GM21381 (cell line): ENCODE data around the gene TMPRSS9.

ENCODE experiments used
- ATAC-seq: cut with Tn5 transposase; IDR thresholded peaks from one replicate; pipeline ENCODE4 v1.9.1; 2021; ENCODE audit warnings: mild to moderate bottlenecking, moderate library complexity; ENCODE audit not compliant: unreplicated experiment

TMPRSS9 gene

DNA sequence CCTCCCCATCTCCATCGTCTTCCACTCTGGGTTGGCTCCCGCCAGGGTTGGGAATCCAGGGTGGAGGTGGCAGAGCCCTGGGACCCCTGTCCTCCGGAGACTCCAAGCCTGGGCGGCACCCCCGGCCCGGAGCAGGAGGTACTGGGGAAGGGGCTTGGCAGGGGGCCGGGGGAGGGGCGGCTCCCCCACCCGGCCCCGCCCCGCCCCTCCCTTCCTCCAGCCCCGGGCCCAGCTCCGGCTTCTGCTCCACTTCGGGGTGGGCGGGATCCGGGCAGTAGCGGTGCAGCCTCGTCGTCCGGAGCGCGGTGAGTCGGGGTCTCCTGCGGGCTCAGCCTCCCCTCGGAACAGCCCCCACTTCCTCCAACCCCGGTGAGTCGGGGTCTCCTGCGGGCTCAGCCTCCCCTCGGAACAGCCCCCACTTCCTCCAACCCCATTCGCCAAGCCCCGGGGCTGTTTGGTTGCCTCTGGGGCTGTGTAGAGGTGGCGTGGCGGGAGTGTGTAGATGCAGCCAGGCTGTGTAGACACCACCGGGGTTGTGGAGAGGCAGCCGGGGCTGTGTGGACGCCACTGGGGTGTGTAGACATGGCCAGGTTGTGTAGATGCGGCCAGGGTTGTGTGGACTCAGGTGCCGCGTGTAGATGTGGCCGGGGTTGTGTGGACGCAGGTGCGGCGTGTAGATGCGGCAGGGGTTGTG, at the start of gene TMPRSS9:
Gene TMPRSS9 (plus strand): TSS at position 274 of the 694 bp plus-strand sequence. CDS start 29,521 bp downstream, outside the sequence.
- no peak for ATAC-seq

DNA sequence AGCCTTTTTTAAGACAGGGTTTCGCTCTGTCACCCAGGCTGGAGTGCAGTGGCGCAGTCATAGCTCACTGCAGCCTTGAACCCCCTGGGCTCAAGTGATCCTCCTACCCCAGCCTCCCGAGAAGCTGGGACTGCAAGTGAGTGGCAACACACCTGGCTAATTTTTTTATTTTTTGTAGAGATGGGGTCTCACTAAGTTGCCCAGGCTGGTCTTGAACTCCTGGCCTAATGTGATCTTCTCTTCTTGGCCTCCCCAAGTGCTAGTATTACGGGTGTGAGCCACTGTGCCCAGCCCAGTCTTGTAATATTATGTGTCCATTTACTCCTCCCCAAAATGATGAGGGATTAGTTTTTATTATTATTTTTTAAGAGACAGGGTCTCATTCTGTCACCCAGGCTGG, 49.0 kb upstream of the TMPRSS9 start:
- no peak for ATAC-seq

DNA sequence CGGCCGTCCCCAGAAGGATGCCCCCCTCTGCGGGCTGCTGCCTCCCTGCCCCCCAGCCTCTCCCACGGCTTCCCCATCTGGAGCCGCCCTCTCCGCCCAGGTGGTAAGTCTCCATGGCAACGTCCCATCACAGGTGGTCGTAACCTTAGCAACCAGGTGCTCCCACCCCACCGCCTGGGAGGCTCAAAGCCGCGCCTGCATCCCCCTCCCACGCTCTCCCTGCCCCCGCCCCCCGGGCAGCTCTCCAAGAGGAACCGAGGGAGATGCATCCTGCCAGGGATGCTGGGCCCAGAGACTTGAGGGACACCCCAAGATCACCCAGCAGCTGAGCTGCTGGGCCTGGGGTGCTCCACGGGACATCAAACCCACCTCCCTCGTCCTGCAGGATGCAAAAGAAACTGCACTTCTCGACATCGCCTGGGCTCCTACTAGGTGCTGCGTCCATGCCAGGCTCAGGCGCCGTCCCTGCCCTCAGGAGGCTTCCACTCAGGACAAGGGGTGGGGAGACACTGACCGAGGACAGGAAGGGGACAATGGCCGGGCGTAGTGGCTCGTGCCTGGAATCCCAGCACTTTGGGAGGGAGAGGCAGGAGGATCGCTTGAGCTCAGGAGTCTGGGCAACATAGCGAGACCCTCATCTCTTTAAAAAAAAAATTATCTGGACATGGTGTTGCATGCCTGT, 47.1 kb upstream of the TMPRSS9 start:
- ATAC-seq: no peak

DNA sequence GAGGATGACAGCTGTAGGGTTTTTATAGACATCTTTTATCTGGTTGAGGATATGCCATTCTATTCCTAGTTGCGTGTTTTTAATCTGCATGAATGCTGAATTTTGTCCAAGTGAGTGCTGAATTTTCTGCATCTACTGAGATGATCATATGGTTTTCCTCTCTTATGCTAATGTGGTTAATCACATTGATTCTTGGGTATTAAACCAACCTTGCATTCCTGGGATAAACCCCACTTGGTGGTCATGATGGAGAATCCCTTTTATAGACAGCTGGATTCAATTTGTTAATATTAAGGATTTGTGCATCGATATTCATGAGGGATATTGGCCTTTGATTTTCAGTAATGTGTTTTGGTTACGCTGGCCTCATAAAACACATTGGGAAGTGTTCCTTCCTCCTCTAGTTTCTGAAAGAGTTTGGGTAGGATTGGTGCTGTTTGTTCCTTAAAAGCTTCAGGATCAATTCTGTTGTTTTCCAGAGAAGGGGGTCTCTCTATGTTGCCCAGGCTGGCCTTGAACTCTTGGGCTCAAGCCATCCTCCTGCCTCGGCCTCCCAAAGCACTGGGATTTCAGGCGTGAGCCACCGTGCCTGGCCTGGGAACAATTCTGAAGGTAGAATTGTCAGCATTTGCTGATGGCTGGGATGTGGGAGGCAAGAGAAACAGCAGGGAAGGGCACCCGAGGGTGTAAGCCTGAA, 44.8 kb upstream of the TMPRSS9 start:
- ATAC-seq: no peak

DNA sequence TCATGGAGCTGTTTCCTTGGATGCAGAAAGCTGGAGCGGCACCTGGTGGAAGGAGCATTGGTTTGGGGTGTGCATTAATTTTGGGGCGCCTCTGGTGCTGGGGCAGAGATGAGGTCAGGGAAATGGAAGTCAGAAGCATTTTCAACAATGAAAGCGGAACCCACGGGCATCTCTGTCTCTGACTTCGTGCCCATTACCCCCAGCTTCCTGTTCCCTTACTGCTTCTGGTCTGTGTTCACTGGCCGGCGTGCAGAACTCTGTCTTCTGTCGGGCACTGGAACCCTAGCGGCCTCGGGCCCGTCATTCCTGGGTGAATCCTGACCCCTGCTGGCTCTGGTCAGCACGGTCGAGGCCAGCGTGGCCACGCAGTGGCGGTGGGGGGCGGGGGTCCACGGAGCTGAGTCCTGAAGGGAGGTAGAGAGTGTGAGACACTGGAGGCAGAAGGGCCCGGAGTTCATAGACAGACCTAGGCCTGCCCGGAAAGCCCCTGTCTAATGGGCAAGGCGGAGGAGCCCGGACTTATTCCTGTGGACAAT, 44.2 kb upstream of the TMPRSS9 start:
- no peak for ATAC-seq

DNA sequence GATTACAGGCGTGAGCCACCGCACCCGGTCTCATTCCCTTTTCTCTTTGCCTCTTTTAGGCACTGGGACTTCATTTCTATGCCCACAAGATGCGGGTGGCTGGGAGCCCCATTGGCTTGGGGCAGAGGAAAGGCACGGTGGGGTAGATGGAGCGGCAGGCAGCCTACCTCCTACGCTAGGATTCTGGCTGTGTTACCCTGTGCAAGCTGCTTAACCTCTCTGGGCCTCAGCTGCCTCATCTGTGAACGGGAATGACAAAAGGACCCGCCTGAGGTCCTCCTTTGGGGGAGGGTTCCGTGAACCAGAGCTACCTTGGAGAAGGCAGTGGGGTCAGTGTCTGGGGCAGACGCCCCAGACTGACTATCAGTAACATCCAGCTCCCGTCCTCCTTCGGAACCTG, 42.8 kb upstream of the TMPRSS9 start:
- ATAC-seq: no peak

DNA sequence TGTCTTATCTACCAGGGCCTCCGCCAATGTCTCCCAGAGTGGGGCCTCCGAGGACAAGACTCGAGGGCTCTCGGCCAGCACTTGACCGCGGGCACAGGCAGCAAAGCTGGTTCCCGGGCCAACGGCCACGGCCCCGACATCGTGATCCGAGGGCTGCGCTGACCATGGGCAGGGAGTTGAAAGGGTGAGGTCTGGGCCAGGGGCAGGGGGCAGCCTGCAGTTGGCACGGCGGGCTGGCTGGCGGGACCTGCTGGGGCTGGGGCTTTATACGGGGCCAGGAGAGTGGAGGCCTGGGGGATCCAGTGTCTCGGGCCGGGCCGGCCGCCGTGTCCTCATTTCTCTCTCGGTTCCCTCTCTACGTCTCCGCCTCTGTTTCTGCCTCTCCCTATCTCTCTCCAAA, 42.3 kb upstream of the TMPRSS9 start:
- ATAC-seq: no peak

DNA sequence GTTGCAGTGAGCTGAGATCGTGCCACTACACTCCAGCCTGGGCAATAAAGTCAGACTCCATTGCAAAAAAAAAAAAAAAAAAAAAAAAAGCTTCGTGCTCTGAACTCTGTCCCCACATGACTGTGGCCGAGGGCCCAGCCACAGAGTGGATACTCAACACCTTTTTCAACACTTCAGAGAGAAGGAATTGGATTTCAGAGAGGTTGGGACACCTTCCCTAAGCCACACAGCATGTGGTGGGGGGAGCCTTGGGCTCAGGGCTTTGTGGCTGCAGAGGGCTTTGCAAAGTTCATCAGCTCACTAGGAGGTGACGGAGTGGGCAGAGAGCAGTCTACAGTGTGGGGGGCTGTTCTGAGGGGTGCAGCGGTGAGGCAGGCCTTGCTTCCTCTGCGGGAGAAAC, 41.1 kb upstream of the TMPRSS9 start:
- ATAC-seq: no peak

DNA sequence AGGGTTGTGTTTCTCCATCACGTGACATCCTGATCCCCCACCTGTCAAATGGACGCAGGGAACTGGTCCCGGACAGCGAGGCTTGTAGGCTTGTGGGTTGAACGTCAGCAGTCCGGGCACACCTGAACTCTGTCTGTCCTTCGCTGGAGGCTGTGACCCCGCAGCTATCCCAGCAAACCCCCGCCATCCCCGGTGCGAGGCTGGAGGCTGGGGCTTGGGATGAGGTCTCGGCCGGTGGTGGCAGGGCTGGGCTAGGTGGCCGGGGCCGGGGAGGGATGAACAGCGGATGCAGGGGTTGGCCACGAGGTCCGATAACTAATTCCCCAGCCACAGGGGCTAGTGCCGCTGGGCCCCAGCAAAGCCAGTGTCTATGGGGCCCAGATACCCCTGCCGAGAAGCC, 40.5 kb upstream of the TMPRSS9 start:
- ATAC-seq: no peak

DNA sequence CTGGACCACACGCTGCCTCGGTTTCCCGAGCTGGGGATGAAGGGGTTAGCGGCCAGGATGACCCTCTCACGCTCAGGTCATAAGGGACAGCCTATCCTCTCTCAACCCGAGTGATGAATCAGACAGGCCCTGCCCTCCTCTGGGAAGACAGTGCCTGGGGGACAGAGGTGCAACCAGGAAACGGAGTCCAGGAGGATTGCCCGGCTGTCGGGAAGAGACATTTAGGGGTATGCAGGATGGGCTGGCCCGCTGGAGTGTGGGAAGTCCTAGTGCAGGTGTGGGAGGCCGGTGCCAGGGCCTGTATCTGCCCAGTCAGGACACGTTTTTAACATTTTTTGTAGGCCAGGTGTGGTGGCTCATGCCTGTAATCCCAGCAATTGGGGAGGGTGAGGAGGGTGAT, 40.0 kb upstream of the TMPRSS9 start:
- ATAC-seq: no peak

DNA sequence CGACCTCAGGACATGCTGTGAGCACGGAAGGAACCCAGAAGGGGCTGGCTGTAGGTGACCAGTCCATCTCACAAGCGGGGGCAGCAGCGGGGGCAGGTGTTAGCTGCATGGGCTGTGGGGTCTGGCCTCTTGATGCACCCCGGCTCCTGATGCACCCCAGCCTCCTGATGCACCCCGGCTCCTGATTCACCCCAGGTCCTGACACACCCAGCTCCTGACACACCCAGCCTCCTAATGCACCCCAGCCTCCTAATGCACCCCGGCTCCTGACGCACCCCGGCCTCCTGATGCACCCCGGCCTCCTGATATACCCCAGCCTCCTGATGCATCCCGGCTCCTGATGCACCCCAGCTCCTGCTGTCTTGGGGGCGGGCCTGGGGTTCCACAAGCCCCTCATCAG, 39.1 kb upstream of the TMPRSS9 start:
- ATAC-seq: no peak

DNA sequence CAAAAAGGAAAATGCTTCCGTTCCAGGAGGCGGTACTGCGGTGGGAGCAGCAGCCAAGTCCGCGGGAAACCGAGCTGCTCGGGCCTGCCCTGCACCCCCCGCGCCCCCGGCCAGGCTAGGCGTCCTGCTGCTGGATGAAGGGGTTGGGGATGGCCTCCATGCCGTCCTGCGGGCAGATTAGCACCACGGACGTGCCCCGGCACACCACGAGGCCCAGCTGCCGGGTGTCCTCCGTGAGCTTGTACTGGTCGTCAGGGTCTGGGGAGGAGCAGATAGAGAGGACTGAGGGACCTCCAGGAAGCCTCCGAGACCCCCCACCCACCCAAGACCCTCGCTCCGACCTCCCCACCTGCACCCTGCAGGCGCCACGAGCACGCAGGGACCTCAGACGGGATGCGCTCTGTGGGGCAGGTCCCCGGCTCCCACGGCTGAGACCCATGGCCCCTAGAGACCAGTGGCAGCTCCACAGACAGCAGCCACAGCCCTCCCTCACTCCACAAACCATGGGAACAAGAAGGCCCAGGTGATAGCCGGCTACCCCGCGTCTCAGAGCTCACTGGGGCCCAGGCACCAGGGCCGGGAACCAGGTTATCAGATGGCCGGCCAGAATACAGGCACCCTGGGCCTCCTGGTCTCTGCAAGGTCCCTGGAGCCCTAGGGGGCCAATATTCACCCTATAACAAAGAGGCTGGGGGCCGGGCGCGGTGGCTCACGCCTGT, 38.3 kb upstream of the TMPRSS9 start:
- ATAC-seq: no peak

DNA sequence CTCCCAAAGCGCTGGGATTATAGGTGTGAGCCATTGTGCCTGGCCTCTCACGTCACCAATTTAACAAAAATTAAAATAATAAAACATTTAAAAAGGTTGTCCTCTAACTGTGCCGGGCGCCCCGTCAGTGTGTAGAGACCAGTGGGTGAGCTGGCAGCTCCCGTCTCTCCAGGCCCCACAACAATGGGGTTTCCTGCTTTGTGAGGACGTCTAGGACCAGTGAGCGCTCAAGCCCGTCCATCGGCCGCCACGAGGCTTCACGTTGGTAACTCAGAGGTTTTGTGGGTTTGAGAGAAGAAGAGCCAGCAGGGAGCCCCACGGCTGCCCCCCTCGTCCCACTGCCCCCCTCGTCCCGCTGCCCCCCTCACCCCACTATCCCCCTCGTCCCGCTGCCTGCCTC, 36.4 kb upstream of the TMPRSS9 start:
- no peak for ATAC-seq

DNA sequence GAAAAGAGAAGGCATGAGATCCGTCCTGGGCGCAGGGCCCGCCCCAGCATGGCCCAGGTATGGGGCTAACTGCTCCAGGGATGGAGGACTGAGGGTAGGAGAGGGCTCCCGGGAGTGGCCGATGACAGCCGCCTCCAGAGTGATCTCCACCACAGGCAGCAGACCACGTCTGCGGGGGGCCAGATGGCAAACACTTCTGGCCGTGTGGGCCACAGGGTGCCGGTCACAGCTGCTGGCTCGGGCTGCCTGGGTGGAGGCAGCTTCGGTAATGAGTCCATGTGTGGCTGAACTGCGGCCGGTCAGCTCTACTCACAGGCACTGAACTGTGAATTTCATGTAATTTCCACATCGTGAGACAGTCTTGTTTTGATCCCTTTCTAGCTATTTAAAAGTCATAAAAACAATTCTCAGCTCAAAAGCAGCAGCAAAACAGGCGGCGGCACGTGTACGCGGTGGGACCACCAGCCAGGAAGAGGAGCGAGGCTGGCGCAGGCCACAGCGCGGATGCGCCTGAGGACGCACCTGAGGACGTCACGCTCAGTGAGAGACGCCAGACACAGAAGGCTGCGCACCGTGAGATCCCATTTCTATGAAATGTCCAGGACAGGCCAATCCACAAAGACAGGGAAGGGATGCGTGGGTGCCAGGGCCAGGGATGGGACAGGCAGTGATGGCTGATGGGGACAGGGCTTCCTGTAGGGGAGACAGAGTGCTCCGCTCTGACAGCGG, 35.7 kb upstream of the TMPRSS9 start:
- no peak for ATAC-seq

DNA sequence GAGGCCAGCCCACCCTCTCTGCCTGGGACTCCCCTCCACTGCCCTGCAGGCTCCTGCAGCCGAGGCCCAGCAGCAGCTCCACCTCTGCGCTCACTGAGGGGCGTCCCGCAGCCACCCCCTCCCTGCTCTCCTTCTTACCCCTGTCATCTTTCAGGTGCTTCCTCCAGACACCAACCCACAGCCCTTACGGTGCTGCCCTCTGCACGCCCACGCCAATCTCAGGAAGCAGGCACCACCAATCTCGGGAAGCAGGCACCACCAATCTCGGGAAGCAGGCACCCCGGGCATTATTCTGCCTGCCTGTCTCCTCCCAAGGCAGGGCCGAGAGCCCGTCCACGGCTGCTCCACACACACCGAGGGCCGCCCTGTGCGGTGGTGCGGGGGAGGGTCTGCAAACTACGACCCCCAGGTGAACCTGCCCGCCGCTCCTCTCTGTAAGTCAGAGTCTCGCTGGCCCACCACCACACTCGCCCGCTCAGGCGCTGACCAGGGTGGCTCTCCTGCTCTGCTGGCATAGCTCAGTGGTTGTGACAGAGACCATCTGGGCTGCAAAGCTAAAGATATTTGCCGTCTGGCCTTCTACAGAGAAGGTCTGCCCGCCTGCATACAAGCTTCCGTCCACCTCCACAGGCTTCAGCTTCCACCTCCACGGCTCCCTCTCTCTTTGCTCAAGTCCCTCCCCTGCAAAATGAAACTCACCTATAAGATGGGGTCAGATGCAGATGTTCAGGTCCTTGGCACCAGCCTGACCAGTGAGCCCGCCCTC, 34.6 kb upstream of the TMPRSS9 start:
- no peak for ATAC-seq

DNA sequence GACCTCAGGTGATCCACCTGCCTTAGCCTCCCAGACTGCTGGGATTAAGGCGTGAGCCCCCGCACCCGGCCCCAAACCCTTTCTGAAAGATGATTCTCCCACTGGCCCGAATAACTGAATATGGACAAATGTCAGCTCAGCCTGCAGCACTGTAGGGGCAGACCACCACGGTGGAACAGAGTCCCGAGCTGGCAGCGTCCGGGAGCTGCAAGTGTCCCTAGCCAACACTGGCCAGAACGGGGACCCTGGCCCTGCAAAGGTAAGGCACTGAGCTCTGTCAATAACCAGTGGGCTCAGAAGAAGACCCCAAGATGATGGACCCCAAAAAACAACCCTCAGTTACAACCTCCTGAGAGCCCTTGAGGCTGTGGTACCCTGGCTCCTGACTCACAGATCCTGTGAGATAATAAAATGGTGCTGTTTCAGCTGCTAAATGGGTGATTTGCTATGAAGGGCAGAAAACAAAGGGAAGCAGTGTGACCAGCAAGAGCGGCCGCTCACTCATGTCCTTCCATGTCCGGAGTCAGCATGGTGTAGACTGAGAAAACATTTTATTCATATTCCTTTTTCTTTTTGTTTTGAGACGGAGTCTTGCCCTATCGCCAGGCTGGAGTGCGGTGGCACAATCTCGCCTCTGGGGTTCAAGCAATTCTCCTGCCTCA, 33.2 kb upstream of the TMPRSS9 start:
- no peak for ATAC-seq

DNA sequence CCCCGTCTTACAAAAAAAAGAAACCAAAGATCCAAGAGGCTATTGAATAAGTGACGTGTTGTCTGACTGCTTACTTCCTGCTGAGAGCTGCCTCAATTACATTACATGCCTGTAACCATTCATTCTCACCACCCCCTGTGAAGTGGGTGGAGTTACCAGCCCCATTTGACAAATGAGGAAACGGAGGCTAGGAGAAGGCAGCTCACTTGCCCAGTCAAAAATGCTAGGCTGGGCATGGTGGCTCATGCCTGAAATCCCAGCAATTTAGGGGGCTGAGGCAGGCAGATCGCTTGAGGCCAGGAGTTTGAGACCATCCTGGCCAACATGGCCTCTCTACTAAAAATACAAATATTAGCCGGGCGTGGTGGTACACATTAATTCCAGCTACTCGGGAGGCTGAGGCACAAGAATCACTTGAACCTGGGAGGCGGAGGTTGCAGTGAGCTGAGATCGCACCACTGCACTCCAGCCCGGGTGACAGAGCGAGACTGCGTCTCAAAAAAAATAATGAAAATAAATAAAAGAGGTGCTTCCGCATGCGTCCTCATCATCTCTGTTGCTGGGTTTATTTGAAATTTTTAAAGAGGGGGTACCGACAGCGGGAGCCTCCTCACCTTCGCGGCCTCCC, 32.2 kb upstream of the TMPRSS9 start:
- ATAC-seq: no peak

DNA sequence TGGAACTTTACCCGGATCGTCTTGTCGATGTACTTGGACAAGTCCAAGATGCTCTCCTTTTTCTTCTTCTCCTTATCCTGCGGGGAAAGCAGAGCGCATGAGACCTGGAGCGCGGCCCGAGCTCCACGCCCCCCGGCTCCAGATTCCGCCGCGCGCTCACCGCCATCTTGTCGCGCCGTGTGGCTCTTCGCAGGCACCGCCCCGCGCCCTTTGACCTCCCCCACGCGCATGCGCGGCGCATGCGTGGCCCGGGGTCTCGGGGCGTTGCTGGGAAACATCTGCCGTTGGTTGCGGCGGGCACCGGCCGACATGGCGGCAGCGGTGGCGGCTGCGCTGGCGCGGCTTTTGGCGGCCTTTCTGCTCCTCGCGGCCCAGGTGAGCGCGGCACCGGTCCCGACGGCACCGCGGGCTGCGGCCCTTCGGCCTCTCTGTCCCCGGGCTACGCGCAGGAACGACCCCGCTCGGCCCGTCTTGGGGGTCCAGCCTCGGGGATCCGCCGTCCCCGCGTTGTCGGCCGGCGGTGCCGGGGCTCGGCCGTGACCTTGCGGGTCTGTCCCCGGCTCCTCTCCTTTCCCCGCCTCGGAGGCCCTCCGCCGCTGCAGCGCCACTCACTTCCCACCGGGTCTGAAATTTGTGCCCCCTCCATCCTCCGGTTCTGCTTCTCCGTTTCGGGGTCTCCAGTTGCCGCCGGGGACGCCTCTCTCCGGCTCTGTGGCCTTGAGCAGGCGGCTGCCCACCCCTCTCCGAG, 31.5 kb upstream of the TMPRSS9 start, which contains the start of the genes LSM7 and SPPL2B:
Gene LSM7 (minus strand): TSS at position 186 of the 748 bp plus-strand sequence. CDS start 20 bp downstream, at position 166.
Gene SPPL2B (plus strand): TSS at position 284 of the 748 bp plus-strand sequence. CDS start 26 bp downstream, at position 310.
- ATAC-seq: peak; percentile 68
